ENCODE measurements around the gene FLT1.

- no peak for TF ChIP-seq POLR2AphosphoS5 (IDR thresholded peaks at IDR 0.05)
- no peak for TF ChIP-seq CTCF (IDR thresholded peaks at IDR 0.05)
- no peak for TF ChIP-seq POLR2A (IDR thresholded peaks at IDR 0.05)
Observed at GRCh38 chr13:28429096-28429495, 65.8 kb downstream of the FLT1 start.

All from breast epithelium (tissue), 3 donors.